HepG2 (cell line): ENCODE measurements around the gene MYO18A. TPM values are rescaled to one million over a fixed set of nuclear protein-coding genes. Genes with fewer than 3 reads are reported as not detected.

Experiments used
- ATAC-seq: fragments of 200-7000 bp; cut with Tn5 transposase; 3 replicates; pipeline ENCODE4 v1.9.1; 2020; ENCODE audit warnings: mild to moderate bottlenecking, moderate library complexity
- BruUV-seq: library from RNA; stranded (reverse); fragments of 400-500 nt; replicated peaks from 2 replicates; lab custom pipeline; 2021; lab: Mats Ljungman, UMichigan
- CTCF ChIA-PET: fragments of 300-600 bp; formaldehyde crosslinking; extraction: SDS; loops from one replicate; lab custom pipeline; 2021; ENCODE audit warnings: low total read pairs, inconsistent platforms, low intra/inter-chr PET ratio; lab: Yijun Ruan, JAX
- POLR2A ChIA-PET: fragments of 350-600 bp; sonication (Branson Sonifier 250); formaldehyde crosslinking; loops from one replicate; lab custom pipeline; 2020; ENCODE audit warnings: antibody characterized with exemption, inconsistent platforms; lab: Yijun Ruan, JAX
- DNase-seq: peaks from one replicate; pipeline ENCODE4 v3.0.0-alpha.2; 2015; ENCODE audit warnings: low spot score
- FAIRE-seq: peaks from 3 replicates; lab custom pipeline; 2011; peaks lifted over from hg19 to GRCh38; lab: Jason Lieb, UNC
- H2AFZ ChIP-seq: one replicate; pipeline ENCODE4 v1.6.1; 2011; ENCODE audit warnings: low read length, inconsistent platforms
- H3K27ac ChIP-seq: fragments of 300-600 bp; 3 replicates; pipeline ENCODE4 v1.8.0; 2011; ENCODE audit warnings: mixed run types, mild to moderate bottlenecking, mixed read lengths, low read length, inconsistent platforms; ENCODE audit not compliant: insufficient read depth; ENCODE audit errors: extremely low read length
- H3K27me3 ChIP-seq, 2 experiments: fragments of 200-600 bp in 1 of 2; 2 replicates in 1 of 2; 3 replicates in 1 of 2; pipeline versions ENCODE4 v1.6.0 to v1.8.0; 2011; ENCODE audit warnings: low read length in 2 of 2, mild to moderate bottlenecking in 2 of 2, moderate library complexity in 2 of 2, inconsistent platforms in 1 of 2; ENCODE audit not compliant: insufficient read depth in 2 of 2, control insufficient read depth in 1 of 2
- H3K36me3 ChIP-seq, 2 experiments: fragments of 200-600 bp in 1 of 2; replicated peaks in 1 of 2; 2 replicates in 1 of 2; 3 replicates in 1 of 2; pipeline versions ENCODE4 v1.5.1 to v1.8.0; 2011; ENCODE audit warnings: low read length in 2 of 2, inconsistent platforms in 1 of 2; ENCODE audit not compliant: insufficient read depth in 2 of 2, control insufficient read depth in 1 of 2
- H3K4me1 ChIP-seq: 2 replicates; pipeline ENCODE4 v1.5.1; 2012; ENCODE audit warnings: low read length, inconsistent platforms; ENCODE audit not compliant: insufficient read depth
- H3K4me2 ChIP-seq: 2 replicates; pipeline ENCODE4 v1.6.0; 2011; ENCODE audit warnings: low read depth, low read length, inconsistent platforms
- H3K4me3 ChIP-seq, 3 experiments: fragments of 200-600 bp in 1 of 3; sonication (generic), shearing (Covaris generic) in 1 of 3; replicated peaks in 1 of 3; 2 replicates each; pipeline ENCODE4 v1.5.1; 2011 to 2016; ENCODE audit warnings: low read length in 3 of 3, inconsistent platforms in 2 of 3, low read depth in 2 of 3, mild to moderate bottlenecking in 2 of 3, control low read depth in 1 of 3, mixed read lengths in 1 of 3; ENCODE audit not compliant: insufficient read depth in 1 of 3
- H3K79me2 ChIP-seq: one replicate; pipeline ENCODE4 v1.6.1; 2011; ENCODE audit warnings: low read length, inconsistent platforms; ENCODE audit not compliant: insufficient read depth
- H3K9ac ChIP-seq: 2 replicates; pipeline ENCODE4 v1.6.0; 2011; ENCODE audit warnings: mild to moderate bottlenecking, low read depth, low read length, inconsistent platforms; ENCODE audit not compliant: insufficient read depth
- H3K9me3 ChIP-seq: 2 replicates; pipeline ENCODE4 v1.5.1; 2012; ENCODE audit warnings: mild to moderate bottlenecking, low read length
- H4K20me1 ChIP-seq: 2 replicates; pipeline ENCODE4 v1.6.0; 2011; ENCODE audit warnings: inconsistent platforms, mild to moderate bottlenecking, low read length, moderate library complexity; ENCODE audit not compliant: insufficient read depth
- FLYWCH1 ChIP-seq: sonication (generic); formaldehyde crosslinking; IDR thresholded peaks from 2 replicates; pipeline ENCODE4 v1.8.1; 2023; ENCODE audit warnings: mild to moderate bottlenecking, missing genetic modification reagents
- HNF4G ChIP-seq, 2 experiments: sonication (generic) in 1 of 2; formaldehyde crosslinking in 1 of 2; IDR thresholded peaks; 2 replicates each; pipeline versions ENCODE4 v1.4.0 to v1.6.1; 2011 to 2020; ENCODE audit warnings: borderline replicate concordance in 2 of 2, low read depth in 2 of 2, mild to moderate bottlenecking in 2 of 2, low read length in 1 of 2, missing genetic modification reagents in 1 of 2, moderate library complexity in 1 of 2
- HOXA5 ChIP-seq: sonication (generic); formaldehyde crosslinking; IDR thresholded peaks from 2 replicates; pipeline ENCODE4 v1.4.0; 2020; ENCODE audit warnings: missing genetic modification reagents
- KLF9 ChIP-seq: IDR thresholded peaks from 2 replicates; pipeline ENCODE4 v1.6.1; 2016; ENCODE audit warnings: low read depth
- WGBS: methylation state at CpG from one replicate; pipeline ENCODE4 v1.1.6; 2017; ENCODE audit warnings: low lambda C conversion rate; 5-methylcytosine and 5-hydroxymethylcytosine counted together
- in situ Hi-C: cut with HindIII; loops from 2 replicates; pipeline ENCODE4 v1.10.0; 2017; ENCODE audit warnings: low pct_unique_long_range_greater_than_20kb; ENCODE audit not compliant: extremely low pct_ligation_motif_present
- intact Hi-C: fragments of 100-400 bp; cut with micrococcal nuclease; formaldehyde crosslinking; loops from one replicate; pipeline ENCODE4 v1.10.0; 2022; ENCODE audit not compliant: unreplicated experiment
- polyA plus RNA-seq, 8 experiments: library from polyadenylated mRNA; depleted of rRNA in 3 of 8; stranded (reverse) in 7 of 8; unstranded in 1 of 8; fragments of >200 nt; fragmentation: Illumina TruSeq in 4 of 8; extraction: Trizol in 4 of 8; gene quantifications; 2 replicates each; pipeline versions ENCODE4 v1.2.1 to v1.2.3, GENCODE V29; 2011 to 2016; ENCODE audit warnings: low read depth in 4 of 8, missing spikeins in 1 of 8, mixed read lengths in 1 of 8; ENCODE audit not compliant: insufficient read depth in 1 of 8
- total RNA-seq, 5 experiments: library from RNA; depleted of rRNA; stranded (reverse); fragments of >200 nt; fragmentation: Illumina TruSeq; extraction: Trizol; gene quantifications; 2 replicates each; pipeline ENCODE4 v1.2.3, GENCODE V29; 2016; ENCODE audit warnings: low read depth in 1 of 5
- TF ChIP-seq, protein P1 (sequence below): sonication (generic); formaldehyde crosslinking; IDR thresholded peaks from 2 replicates; pipeline ENCODE4 v1.4.0; 2020; ENCODE audit warnings: missing genetic modification reagents
- TF ChIP-seq, protein P2 (sequence below): sonication (generic); formaldehyde crosslinking; IDR thresholded peaks from 2 replicates; pipeline ENCODE4 v1.4.0; 2020; ENCODE audit warnings: mild to moderate bottlenecking, missing genetic modification reagents
- TF ChIP-seq, protein P3 (sequence below): sonication (generic); formaldehyde crosslinking; IDR thresholded peaks from 2 replicates; pipeline ENCODE4 v1.8.0; 2022; ENCODE audit warnings: missing genetic modification reagents, low read depth, mild to moderate bottlenecking, borderline replicate concordance
- TF ChIP-seq, protein P4 (sequence below): sonication (generic); formaldehyde crosslinking; IDR thresholded peaks from 2 replicates; pipeline ENCODE4 v1.8.1; 2023; ENCODE audit warnings: missing genetic modification reagents, inconsistent platforms, borderline replicate concordance
- TF ChIP-seq, protein P5 (sequence below): sonication (generic); formaldehyde crosslinking; IDR thresholded peaks from 2 replicates; pipeline ENCODE4 v1.4.0; 2020; ENCODE audit warnings: low read depth, missing genetic modification reagents
- TF ChIP-seq, protein P6 (sequence below): sonication (generic); formaldehyde crosslinking; conservative IDR thresholded peaks from 2 replicates; pipeline ENCODE4 v1.4.0; 2020; ENCODE audit warnings: mild to moderate bottlenecking, missing genetic modification reagents, moderate library complexity

Gene MYO18A
- total and polyA plus RNA-seq, 2 of the 13 experiments (the other 11 are each of a cell fraction or from before 2014, with no cell fraction given) = 16.8 to 24.8 TPM

DNA sequence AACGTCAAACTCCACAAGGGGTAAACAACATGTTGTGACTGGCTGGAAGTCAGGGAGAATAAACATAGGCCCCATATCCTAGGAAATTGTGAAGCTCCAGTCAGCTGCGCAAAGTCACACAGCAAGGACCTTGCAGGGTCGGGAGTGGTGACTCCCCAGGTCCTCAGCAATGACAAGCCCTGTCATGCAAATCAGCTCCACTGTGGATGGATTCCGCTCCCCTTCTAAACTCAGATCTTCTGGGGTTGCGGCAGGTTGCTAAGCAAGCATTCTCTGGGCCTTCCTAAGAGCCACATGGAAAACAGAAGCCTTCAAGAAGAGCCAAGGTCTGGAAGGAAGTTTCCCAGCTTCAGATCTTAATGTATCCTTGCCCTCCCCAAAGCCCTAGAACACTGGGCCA is 28.9 kb upstream of the MYO18A start:
- intact Hi-C loops (no loop called here), in situ Hi-C loops (no loop called here)
- WGBS = 71% methylated on average over 2 of the region's 5 CpGs
- Histone ChIP-seq H3K36me3 (no peaks in the 10 kb centered on the region), H3K4me3 (no peak overlapping the region), H3K4me2 (no peak overlapping the region), H3K9me3 (no peaks in the 10 kb centered on the region), H3K9ac (no peak overlapping the region), H4K20me1 (no peaks in the 10 kb centered on the region), H3K27ac (no peak overlapping the region), H3K4me1 (peaks cover 22% of the 10 kb centered on the region), H3K79me2 (no peaks in the 10 kb centered on the region), H3K27me3 (no peaks in the 10 kb centered on the region), H2AFZ (no peak overlapping the region)
- DNase-seq = no peak
- ChIA-PET POLR2A (no interaction called here), CTCF (no interaction called here)
- FAIRE-seq = no peak
- ATAC-seq = no peak
- no TSS peak for BruUV-seq
- TF ChIP-seq, protein P1, sequence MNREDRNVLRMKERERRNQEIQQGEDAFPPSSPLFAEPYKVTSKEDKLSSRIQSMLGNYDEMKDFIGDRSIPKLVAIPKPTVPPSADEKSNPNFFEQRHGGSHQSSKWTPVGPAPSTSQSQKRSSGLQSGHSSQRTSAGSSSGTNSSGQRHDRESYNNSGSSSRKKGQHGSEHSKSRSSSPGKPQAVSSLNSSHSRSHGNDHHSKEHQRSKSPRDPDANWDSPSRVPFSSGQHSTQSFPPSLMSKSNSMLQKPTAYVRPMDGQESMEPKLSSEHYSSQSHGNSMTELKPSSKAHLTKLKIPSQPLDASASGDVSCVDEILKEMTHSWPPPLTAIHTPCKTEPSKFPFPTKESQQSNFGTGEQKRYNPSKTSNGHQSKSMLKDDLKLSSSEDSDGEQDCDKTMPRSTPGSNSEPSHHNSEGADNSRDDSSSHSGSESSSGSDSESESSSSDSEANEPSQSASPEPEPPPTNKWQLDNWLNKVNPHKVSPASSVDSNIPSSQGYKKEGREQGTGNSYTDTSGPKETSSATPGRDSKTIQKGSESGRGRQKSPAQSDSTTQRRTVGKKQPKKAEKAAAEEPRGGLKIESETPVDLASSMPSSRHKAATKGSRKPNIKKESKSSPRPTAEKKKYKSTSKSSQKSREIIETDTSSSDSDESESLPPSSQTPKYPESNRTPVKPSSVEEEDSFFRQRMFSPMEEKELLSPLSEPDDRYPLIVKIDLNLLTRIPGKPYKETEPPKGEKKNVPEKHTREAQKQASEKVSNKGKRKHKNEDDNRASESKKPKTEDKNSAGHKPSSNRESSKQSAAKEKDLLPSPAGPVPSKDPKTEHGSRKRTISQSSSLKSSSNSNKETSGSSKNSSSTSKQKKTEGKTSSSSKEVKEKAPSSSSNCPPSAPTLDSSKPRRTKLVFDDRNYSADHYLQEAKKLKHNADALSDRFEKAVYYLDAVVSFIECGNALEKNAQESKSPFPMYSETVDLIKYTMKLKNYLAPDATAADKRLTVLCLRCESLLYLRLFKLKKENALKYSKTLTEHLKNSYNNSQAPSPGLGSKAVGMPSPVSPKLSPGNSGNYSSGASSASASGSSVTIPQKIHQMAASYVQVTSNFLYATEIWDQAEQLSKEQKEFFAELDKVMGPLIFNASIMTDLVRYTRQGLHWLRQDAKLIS = no peak
- TF ChIP-seq, protein P2, sequence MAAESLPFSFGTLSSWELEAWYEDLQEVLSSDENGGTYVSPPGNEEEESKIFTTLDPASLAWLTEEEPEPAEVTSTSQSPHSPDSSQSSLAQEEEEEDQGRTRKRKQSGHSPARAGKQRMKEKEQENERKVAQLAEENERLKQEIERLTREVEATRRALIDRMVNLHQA = no peak
- TF ChIP-seq, protein P3, sequence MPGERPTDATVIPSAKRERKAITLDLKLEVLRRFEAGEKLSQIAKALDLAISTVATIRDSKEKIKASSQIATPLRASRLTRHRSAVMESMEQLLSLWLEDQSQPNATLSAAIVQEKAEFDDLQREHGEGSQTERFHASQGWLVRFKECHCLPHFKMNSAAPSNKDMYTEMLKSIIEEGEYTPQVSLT (CRISPR knock-in tag) = no peak
- TF ChIP-seq, protein P4, sequence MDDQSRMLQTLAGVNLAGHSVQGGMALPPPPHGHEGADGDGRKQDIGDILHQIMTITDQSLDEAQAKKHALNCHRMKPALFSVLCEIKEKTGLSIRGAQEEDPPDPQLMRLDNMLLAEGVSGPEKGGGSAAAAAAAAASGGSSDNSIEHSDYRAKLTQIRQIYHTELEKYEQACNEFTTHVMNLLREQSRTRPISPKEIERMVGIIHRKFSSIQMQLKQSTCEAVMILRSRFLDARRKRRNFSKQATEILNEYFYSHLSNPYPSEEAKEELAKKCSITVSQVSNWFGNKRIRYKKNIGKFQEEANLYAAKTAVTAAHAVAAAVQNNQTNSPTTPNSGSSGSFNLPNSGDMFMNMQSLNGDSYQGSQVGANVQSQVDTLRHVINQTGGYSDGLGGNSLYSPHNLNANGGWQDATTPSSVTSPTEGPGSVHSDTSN = no peak
- no peak for TF ChIP-seq HNF4G (IDR thresholded peaks at IDR 0.05; ENCODE audit: borderline replicate concordance, low read depth, low read length)
- no peak for TF ChIP-seq HNF4G (CRISPR knock-in tag; IDR thresholded peaks at IDR 0.05; ENCODE audit: borderline replicate concordance, low read depth)
- TF ChIP-seq, protein P5, sequence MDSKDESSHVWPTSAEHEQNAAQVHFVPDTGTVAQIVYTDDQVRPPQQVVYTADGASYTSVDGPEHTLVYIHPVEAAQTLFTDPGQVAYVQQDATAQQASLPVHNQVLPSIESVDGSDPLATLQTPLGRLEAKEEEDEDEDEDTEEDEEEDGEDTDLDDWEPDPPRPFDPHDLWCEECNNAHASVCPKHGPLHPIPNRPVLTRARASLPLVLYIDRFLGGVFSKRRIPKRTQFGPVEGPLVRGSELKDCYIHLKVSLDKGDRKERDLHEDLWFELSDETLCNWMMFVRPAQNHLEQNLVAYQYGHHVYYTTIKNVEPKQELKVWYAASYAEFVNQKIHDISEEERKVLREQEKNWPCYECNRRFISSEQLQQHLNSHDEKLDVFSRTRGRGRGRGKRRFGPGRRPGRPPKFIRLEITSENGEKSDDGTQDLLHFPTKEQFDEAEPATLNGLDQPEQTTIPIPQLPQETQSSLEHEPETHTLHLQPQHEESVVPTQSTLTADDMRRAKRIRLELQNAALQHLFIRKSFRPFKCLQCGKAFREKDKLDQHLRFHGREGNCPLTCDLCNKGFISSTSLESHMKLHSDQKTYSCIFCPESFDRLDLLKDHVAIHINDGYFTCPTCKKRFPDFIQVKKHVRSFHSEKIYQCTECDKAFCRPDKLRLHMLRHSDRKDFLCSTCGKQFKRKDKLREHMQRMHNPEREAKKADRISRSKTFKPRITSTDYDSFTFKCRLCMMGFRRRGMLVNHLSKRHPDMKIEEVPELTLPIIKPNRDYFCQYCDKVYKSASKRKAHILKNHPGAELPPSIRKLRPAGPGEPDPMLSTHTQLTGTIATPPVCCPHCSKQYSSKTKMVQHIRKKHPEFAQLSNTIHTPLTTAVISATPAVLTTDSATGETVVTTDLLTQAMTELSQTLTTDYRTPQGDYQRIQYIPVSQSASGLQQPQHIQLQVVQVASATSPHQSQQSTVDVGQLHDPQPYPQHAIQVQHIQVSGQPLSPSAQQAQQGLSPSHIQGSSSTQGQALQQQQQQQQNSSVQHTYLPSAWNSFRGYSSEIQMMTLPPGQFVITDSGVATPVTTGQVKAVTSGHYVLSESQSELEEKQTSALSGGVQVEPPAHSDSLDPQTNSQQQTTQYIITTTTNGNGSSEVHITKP (CRISPR knock-in tag) = no peak
- TF ChIP-seq KLF9 (CRISPR knock-in tag) = no peak
- no peak for TF ChIP-seq HOXA5 (CRISPR knock-in tag)
- TF ChIP-seq, protein P6, sequence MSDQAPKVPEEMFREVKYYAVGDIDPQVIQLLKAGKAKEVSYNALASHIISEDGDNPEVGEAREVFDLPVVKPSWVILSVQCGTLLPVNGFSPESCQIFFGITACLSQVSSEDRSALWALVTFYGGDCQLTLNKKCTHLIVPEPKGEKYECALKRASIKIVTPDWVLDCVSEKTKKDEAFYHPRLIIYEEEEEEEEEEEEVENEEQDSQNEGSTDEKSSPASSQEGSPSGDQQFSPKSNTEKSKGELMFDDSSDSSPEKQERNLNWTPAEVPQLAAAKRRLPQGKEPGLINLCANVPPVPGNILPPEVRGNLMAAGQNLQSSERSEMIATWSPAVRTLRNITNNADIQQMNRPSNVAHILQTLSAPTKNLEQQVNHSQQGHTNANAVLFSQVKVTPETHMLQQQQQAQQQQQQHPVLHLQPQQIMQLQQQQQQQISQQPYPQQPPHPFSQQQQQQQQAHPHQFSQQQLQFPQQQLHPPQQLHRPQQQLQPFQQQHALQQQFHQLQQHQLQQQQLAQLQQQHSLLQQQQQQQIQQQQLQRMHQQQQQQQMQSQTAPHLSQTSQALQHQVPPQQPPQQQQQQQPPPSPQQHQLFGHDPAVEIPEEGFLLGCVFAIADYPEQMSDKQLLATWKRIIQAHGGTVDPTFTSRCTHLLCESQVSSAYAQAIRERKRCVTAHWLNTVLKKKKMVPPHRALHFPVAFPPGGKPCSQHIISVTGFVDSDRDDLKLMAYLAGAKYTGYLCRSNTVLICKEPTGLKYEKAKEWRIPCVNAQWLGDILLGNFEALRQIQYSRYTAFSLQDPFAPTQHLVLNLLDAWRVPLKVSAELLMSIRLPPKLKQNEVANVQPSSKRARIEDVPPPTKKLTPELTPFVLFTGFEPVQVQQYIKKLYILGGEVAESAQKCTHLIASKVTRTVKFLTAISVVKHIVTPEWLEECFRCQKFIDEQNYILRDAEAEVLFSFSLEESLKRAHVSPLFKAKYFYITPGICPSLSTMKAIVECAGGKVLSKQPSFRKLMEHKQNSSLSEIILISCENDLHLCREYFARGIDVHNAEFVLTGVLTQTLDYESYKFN (CRISPR knock-in tag) = no peak
- no peak for TF ChIP-seq FLYWCH1 (CRISPR knock-in tag)
